H1 (cell line): ENCODE data around the gene FGF12. TPM values are rescaled to one million over a fixed set of nuclear protein-coding genes. Genes with fewer than 3 reads are reported as not detected.

ENCODE experiments used
- EP300 ChIP-seq, 2 experiments: IDR thresholded peaks; 1 replicate in 1 of 2; 2 replicates in 1 of 2; pipeline ENCODE4 v1.6.1; 2011 to 2012; ENCODE audit warnings: low read depth in 2 of 2, low read length in 2 of 2, mild to moderate bottlenecking in 2 of 2, borderline replicate concordance in 1 of 2, inconsistent platforms in 1 of 2, moderate library complexity in 1 of 2
- NRF1 ChIP-seq: IDR thresholded peaks from 2 replicates; pipeline ENCODE4 v1.6.1; 2011; ENCODE audit warnings: mild to moderate bottlenecking, low read depth, low read length, improper control_type of control experiment
- polyA plus RNA-seq, 7 experiments: library from polyadenylated mRNA; depleted of rRNA in 3 of 7; stranded (reverse) in 5 of 7; unstranded in 2 of 7; fragments of >200 nt in 5 of 7; fragments of 200-250 nt in 2 of 7; gene quantifications; 1 replicate in 5 of 7; 2 replicates in 1 of 7; 4 replicates in 1 of 7; pipeline versions ENCODE4 v1.2.1 to v1.2.3, GENCODE V29; 2011 to 2013; ENCODE audit warnings: missing spikeins in 2 of 7, mixed read lengths in 2 of 7
- total RNA-seq: library from RNA; stranded (reverse); fragmentation: NEBNext Ultra II Directional; extraction: Animal tissue kit (Norgen Biotek cat#: 25700); gene quantifications from 2 replicates; pipeline ENCODE4 v1.2.1, GENCODE V29; 2021

FGF12 gene
- total and polyA plus RNA-seq, 2 of the 8 experiments (the other 6 are each of a cell fraction or from before 2014, with no cell fraction given), result 4.1 to 16.6 TPM

- TF ChIP-seq EP300 (IDR thresholded peaks at IDR 0.05; ENCODE audit: borderline replicate concordance in 1 of 2, low read depth in 2 of 2, low read length in 2 of 2) (no peak), NRF1 (no peak)
Measured at GRCh38 chr3:192545333-192545732, 182.0 kb downstream of the FGF12 start (continued).
